Measurements from ENCODE around the gene KIF1A.

Gene KIF1A, protein sequence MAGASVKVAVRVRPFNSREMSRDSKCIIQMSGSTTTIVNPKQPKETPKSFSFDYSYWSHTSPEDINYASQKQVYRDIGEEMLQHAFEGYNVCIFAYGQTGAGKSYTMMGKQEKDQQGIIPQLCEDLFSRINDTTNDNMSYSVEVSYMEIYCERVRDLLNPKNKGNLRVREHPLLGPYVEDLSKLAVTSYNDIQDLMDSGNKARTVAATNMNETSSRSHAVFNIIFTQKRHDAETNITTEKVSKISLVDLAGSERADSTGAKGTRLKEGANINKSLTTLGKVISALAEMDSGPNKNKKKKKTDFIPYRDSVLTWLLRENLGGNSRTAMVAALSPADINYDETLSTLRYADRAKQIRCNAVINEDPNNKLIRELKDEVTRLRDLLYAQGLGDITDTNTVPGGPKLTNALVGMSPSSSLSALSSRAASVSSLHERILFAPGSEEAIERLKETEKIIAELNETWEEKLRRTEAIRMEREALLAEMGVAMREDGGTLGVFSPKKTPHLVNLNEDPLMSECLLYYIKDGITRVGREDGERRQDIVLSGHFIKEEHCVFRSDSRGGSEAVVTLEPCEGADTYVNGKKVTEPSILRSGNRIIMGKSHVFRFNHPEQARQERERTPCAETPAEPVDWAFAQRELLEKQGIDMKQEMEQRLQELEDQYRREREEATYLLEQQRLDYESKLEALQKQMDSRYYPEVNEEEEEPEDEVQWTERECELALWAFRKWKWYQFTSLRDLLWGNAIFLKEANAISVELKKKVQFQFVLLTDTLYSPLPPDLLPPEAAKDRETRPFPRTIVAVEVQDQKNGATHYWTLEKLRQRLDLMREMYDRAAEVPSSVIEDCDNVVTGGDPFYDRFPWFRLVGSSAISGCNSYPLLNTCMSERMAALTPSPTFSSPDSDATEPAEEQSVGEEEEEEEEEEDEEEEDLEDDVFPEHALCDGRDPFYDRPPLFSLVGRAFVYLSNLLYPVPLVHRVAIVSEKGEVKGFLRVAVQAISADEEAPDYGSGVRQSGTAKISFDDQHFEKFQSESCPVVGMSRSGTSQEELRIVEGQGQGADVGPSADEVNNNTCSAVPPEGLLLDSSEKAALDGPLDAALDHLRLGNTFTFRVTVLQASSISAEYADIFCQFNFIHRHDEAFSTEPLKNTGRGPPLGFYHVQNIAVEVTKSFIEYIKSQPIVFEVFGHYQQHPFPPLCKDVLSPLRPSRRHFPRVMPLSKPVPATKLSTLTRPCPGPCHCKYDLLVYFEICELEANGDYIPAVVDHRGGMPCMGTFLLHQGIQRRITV (N-terminal part only)

GRCh38 chr2:240819858-240820606, at the start of gene KIF1A:
TSS of gene KIF1A (minus strand) at chr2:240820219. CDS start at chr2:240797752, 22,467 bp downstream.
- DNase-seq (ENCODE audit: low read depth) = no peak
- no peak within 1 kb of the TSS for H3K4me3 ChIP-seq (ENCODE audit: control insufficient read depth, low read depth, low read length)
- TF ChIP-seq, protein P1, sequence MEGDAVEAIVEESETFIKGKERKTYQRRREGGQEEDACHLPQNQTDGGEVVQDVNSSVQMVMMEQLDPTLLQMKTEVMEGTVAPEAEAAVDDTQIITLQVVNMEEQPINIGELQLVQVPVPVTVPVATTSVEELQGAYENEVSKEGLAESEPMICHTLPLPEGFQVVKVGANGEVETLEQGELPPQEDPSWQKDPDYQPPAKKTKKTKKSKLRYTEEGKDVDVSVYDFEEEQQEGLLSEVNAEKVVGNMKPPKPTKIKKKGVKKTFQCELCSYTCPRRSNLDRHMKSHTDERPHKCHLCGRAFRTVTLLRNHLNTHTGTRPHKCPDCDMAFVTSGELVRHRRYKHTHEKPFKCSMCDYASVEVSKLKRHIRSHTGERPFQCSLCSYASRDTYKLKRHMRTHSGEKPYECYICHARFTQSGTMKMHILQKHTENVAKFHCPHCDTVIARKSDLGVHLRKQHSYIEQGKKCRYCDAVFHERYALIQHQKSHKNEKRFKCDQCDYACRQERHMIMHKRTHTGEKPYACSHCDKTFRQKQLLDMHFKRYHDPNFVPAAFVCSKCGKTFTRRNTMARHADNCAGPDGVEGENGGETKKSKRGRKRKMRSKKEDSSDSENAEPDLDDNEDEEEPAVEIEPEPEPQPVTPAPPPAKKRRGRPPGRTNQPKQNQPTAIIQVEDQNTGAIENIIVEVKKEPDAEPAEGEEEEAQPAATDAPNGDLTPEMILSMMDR (conservative IDR thresholded peaks at IDR 0.05; ENCODE audit: control insufficient read depth, insufficient read depth, low read depth, low read length) = no peak

- TF ChIP-seq, protein P1 (conservative IDR thresholded peaks at IDR 0.05; ENCODE audit: control insufficient read depth, insufficient read depth, low read depth, low read length) = no peak
- H3K4me3 ChIP-seq (ENCODE audit: control insufficient read depth, low read depth, low read length) = no peak overlapping the region
- no peak for DNase-seq (ENCODE audit: low read depth)
Measured at GRCh38 chr2:240869109-240869955, 49.3 kb upstream of the KIF1A start.

- TF ChIP-seq, protein P1 (conservative IDR thresholded peaks at IDR 0.05; ENCODE audit: control insufficient read depth, insufficient read depth, low read depth, low read length) = no peak
- DNase-seq (ENCODE audit: low read depth) = peak; percentile 46
- no peak within 1 kb of the TSS for H3K4me3 ChIP-seq (ENCODE audit: control insufficient read depth, low read depth, low read length)
Measured at GRCh38 chr2:240868286-240869108, 48.5 kb upstream of the KIF1A start, which contains the start of gene AGXT. TSS of gene AGXT (plus strand) at chr2:240868824. CDS start at chr2:240868866, 42 bp downstream.

- no peak for DNase-seq (ENCODE audit: low read depth)
- H3K4me3 ChIP-seq (ENCODE audit: control insufficient read depth, low read depth, low read length) = no peak overlapping the region
- TF ChIP-seq, protein P1 (conservative IDR thresholded peaks at IDR 0.05; ENCODE audit: control insufficient read depth, insufficient read depth, low read depth, low read length) = no peak
Measured at GRCh38 chr2:240865391-240865790, 45.4 kb upstream of the KIF1A start.

- no peak overlapping the region for H3K4me3 ChIP-seq (ENCODE audit: control insufficient read depth, low read depth, low read length)
- TF ChIP-seq, protein P1 (conservative IDR thresholded peaks at IDR 0.05; ENCODE audit: control insufficient read depth, insufficient read depth, low read depth, low read length) = no peak
- DNase-seq (ENCODE audit: low read depth) = no peak
Measured at GRCh38 chr2:240864475-240864874, 44.5 kb upstream of the KIF1A start.
